ENCODE measurements around the gene ELL2. TPM values are rescaled to one million over a fixed set of nuclear protein-coding genes. Genes with fewer than 3 reads are reported as not detected.
"Not testable (repeated sequence)": the region's sequence is repeated elsewhere in the genome, so short reads cannot be mapped to it uniquely, and the experiment has no call there.

Gene ELL2
- total RNA-seq, 1 donor from 2014 or later: 30.8 TPM

DNA sequence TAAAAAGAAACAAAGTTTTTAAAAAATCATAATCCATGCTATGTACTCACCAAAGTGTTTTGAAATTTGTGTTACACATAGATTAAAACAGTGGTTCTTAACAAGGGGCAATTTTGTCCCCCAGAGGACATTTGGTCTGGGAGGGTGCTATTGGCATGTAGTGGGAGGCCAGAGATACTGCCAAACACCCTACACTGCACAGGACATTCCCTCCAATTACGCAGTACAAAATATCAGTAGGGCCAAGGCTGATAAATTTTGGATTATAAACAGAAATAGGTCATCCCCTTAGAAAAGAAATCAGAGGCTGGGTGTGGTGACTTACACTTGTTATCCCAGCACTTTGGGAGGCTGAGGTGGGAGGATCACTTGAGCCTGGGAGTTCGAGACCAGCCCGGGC is 38.9 kb downstream of the ELL2 start:
- intact Hi-C loops (cut with DNase I): no loop called here
- no peak for DNase-seq

DNA sequence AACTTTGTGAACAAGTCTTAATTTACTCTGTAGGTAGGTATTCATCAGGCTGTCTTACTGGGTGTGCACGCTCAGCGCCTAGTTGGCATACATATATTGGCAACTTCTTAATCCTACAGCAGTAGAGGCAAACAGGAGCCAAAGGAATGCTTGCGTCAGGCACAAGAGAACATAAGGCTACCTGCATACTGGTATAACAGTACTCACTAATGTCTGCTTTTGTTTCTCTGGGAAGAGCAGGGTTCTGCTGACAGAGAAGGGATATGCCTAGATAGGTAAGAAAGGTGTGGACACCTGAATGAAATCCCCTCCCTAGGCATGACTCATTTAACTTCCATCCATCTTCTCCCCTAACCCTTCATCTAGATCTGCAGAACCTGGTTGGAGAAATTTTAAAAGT is 40.1 kb downstream of the ELL2 start:
- DNase-seq: no peak
- intact Hi-C loops (cut with DNase I): no loop called here
- ATAC-seq (ENCODE audit: poor library complexity): no peak

More for the DNA sequence above, 38.9 kb downstream of the ELL2 start:
- no peak for ATAC-seq (ENCODE audit: poor library complexity)

DNA sequence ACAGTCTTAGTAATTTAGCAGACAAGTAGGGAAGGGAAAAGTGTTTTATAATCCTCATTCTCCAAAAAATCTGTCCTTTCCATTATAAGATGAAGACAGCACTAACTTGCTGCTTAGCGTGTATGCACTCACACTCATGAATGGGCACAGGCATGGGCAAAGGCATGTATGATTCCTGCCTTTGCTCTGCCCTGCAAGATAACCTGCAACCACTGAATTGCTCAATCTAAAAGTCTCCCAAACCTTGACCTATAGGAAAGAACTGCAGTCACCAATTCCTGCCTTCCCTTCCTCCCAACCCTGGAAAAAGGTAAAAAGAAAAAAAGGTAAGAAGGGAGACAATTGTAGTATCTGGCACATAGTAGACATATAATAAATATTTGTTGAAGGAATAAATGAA is 40.8 kb downstream of the ELL2 start:
- DNase-seq (no peak), ATAC-seq (ENCODE audit: poor library complexity) (no peak)
- intact Hi-C loops (cut with DNase I): no loop called here

DNA sequence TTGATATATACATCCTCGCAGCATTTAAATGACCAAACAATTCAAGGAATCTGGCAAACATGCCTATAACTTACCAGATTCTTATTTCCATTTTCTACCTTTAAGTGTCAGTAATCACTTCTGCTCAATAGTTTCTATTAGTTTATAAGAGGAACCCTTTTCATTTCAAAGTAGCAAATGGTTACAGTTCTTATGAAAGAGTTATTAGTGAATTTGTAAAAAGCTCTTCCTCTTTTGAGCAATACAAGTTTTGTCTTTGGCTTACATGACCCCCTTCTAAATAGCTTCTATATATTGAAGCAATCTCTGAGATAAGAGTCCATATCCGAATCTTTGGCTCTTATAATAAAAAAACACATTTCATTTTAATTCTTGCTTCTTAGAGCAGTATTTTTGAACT is 42.0 kb downstream of the ELL2 start:
- ATAC-seq (ENCODE audit: poor library complexity) (no peak), DNase-seq (no peak)
- intact Hi-C loops (cut with DNase I): no loop called here

DNA sequence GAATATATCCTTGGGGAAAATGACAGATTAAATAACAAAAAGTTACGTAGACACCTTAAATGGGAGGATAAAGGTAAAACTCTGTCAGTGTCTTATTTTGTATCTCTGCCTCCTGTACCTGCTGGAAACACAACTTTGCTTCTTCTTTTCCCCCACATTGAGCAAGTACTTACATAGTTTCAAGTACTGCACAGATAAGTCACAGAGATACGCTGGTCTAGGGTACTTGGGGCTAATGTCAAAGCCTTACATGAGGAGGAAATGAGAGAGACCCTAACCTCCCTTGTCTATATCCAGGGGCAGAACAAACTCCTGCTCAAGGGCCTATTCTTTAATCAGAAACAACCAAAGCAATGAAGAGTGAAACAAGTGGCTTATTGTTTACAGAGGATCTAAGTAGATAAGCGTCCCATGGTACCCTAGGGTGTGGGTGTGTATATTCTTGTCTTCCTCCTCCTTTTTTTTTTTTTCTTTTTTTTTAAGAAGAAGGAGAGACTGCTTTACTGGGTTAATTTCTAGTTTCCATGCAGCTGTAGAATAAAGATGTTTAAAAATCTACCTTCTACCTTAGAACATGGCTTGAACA is 43.1 kb downstream of the ELL2 start:
- intact Hi-C loops (cut with DNase I): no loop called here
- DNase-seq: no peak
- ATAC-seq (ENCODE audit: poor library complexity): no peak

DNA sequence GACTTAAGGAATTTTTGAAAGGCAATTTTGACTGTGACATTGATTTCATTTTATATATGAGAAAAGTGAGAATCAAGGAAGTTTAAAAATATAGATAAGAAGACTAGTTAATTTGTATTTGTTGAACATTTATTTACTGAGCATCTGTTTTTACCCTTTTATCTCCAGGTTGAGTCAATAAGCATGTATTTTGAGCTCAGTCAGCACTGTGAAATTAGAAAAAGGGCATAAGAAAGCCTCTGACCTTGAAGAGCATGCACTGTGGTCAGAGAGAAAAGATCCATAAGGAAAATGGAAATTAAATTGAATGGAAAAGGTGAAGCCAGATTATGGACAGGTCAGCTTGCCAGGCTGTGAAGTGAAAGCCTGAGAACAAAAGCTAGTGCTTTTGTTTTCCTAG is 44.4 kb downstream of the ELL2 start:
- DNase-seq (no peak), ATAC-seq (ENCODE audit: poor library complexity) (no peak)
- intact Hi-C loops (cut with DNase I): no loop called here

DNA sequence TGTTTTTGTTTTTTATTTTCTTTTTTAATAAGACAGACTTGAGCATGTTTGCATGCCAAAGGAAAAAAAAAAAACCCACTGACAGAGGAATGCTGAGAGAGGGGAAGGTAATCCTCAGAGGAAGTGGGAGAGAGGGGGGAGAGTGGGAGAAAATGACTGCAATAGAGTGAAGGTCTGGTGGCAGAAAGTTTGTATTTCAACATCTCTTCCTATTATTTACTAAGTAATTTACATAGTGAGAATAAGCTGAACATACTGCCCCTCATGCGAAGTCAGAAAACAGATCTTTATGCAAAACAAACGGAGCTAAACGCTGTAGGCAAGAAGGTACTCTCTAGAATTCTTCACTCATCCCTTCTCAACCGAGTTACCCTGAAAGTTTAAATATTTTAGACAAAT is 45.0 kb downstream of the ELL2 start:
- DNase-seq (no peak), ATAC-seq (ENCODE audit: poor library complexity) (no peak)
- intact Hi-C loops (cut with DNase I): no loop called here

DNA sequence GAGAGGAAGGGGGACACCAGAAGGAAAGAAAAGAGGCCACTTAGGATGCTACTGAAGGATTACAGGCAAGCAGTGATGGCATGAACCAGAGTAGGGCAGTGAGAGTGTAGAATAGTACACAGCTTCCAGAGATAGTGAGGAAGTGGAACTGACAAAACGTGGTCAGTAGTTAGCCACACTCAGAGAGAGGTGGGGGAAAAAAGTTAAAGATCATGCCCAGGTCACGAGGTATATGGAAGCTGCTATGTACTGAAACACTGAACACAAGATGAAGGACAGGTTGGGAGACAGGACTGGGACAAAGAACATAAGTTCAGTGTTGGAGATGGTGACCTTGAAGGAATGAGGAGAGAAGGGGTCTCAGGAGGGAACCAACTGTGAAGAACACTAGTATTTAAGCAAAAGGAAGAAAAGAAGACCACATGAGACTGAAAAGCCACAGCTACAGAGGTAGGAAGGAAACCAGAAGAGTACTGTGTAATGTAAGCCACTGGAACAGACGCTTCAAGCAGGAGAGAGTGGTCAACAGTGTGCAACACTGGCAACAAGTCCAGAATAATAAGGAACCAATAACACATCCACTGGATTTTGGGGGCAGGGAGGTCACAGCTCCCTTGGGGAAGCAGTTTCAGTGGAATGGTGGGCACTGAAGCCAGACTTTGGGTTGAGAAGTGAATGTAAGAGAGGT is 45.5 kb downstream of the ELL2 start:
- no peak for ATAC-seq (ENCODE audit: poor library complexity)

DNA sequence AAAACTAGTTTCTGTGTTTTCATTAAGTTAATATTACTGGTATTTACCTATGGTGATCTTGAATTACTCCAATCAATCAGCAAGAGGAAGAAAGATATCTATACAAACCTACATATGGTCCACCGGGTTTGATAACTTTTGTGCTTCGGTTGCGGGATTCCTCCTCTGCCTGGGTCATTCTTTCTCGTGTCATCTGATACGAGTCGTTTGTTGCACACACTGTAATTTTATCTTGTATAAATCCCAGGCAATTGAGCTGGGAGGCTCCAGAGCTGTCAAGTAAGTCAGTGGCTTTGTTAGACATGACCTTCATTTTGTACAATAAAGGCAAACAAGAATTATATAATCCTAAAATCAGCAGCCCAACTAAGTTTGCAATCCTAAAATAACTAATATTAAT is 48.0 kb downstream of the ELL2 start:
- no peak for ATAC-seq (ENCODE audit: poor library complexity)
- intact Hi-C loops (cut with DNase I): no loop called here
- DNase-seq: no peak

More for the DNA sequence above, 45.5 kb downstream of the ELL2 start:
- DNase-seq: no peak
- intact Hi-C loops (cut with DNase I): no loop called here

DNA sequence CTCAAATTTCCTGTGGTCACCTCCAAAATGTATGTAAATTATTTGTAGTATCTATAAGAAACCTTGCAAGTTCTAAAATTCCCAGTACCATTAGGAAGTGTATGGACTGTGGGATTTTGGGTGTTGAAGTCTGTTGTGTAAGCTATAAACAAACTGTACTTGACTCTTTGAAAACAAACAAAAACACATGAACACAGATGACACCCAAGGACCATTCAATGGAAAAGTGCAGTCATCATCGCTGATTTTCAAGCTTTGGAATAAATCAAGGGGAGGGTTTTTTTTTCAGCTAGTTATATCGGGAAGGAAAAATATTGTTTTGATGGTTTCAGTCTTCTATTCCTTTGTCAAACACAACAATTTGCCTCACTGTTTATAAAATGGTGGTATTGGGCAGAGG is 49.6 kb downstream of the ELL2 start:
- ATAC-seq (ENCODE audit: poor library complexity): no peak
- no peak for DNase-seq
- intact Hi-C loops (cut with DNase I): no loop called here

DNA sequence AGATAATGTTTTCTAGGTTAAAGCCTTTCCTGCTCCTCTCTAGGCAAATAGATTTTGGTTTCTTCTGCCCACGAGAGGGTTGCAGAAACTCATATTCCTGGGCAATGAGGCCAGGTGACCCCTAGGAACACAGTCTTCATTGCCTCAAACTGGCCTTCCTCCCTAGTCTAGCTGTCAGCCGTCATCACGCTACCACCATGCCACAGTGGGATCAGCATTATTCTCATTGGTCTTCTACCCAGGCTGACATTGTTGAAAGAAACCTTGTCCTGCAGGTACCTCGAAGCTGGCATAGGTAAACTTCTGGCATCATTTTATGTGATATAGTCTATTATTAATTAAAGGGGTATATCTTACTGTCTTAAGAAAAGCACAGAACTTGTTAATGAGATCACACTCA is 51.1 kb downstream of the ELL2 start:
- no peak for ATAC-seq (ENCODE audit: poor library complexity)
- DNase-seq: no peak
- intact Hi-C loops (cut with DNase I): no loop called here

DNA sequence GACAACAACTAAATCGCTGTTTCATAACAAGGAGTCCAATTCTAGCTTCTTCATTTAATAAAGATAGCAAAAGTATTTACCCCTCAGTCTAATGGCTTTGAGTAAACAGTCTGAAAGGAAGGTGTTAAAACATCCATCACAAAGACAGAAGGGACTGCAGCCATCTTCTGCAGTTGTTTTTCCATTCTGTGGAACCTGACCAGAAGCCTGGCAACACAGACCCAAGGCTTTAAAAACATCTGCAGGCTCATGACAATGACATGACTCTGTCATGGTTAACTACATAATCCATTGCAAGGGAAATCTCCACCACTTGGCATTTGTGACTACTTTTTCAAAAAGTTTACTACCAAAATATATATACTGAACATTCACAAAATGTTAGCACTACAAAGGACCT is 51.9 kb downstream of the ELL2 start:
- intact Hi-C loops (cut with DNase I): loop anchor here (10.0 kb wide), 1 partner anchor 45 kb away; no protein-coding TSS in a partner anchor
- DNase-seq (no peak), ATAC-seq (ENCODE audit: poor library complexity) (no peak)

DNA sequence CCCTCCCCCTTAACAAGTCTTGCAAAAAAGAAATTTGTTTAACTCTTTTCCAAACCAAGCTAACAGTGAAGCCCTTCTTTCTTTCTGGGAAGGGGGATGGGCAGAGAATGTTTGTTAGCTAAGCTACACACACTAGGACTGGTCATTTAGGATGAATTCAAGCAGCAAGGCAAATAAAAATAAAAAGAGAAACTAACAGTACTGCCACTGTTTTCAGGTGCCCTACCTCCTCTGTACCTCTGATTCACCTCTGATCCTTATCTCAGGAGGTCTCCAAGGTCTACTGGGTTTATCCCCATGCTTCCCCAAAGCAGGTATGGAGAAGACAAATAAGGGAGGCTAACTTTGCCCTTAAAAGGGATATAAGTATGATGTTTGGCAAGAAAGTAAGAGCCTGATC is 52.9 kb downstream of the ELL2 start:
- no peak for ATAC-seq (ENCODE audit: poor library complexity)
- intact Hi-C loops (cut with DNase I): loop anchor here (10.0 kb wide), 1 partner anchor 46 kb away; no protein-coding TSS in a partner anchor
- DNase-seq: no peak

DNA sequence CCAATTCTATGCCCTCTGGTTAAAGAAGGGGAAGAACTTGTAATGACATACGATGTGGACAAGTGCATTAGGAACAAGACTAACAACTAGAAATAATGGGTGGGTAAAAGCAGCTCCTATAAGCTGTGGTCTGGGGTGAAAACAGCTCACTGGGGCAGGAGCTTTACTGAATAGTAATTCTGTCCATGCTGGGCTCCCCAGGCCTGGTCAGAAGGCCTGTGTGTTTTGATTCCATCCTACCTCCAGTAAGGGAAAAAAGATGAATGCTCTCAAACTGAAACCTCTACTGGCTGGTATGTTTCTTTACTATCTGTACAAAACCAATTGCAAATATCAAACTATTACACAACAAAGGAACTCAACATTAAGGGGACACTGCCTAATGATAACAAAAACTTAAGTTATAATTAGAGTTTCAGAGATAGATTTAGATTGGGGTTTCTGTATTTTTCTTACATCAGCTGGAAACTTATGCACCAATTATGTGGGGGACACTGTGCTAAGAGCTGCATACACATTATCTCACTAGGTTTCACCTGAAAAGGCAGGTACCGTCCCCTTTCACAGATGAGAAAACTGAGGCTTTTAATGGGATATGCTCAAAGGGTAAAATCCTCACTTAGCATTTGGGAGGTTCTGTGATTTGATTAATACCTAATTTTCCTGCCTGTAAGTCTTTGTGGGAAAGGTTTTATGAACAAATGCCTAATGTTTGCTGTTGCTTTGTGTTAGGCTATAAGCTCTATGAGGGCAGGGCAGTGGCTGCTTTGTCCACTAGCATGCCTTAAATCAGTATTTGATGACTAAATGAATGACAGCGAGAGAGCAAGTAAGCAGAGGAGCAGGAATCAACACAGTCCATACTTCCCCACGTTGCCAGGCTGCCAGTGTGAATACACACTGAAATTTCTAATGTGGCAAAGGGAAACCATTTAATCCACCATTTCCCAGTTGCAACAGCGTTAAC is 53.6 kb downstream of the ELL2 start:
- no peak for ATAC-seq (ENCODE audit: poor library complexity)

DNA sequence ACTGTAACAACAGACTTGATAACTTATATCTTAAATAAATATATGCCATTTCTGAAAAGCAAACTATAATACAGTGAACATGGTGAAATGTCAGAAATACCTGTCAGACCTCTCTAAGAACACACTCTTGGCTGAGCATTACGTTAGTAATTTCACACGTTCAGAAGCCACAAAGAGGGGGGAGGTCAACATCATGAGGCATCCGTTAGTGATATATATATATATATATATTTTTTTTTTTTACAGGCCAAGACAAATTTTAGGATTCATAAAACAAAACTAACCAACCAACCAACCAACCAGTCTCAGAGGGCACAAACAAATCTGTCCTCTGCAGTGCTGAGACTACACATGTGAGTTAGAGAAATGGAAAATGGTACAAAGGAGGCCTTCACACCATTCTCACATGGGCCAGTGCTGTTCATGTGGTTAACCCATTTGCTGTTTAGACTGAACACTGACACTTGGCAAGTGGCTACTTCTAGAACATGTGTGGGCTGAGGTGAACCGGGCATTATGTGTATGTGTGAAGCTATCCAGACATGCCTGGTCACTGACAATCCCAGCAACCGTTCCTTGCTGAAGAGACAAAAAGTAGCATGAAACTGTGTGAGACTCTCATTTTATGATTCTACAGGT is 54.5 kb downstream of the ELL2 start:
- intact Hi-C loops (cut with DNase I): loop anchor here (10.0 kb wide), 1 partner anchor 48 kb away; no protein-coding TSS in a partner anchor
- no peak for DNase-seq
- ATAC-seq (ENCODE audit: poor library complexity): no peak

More for the DNA sequence above, 53.6 kb downstream of the ELL2 start:
- DNase-seq: no peak
- intact Hi-C loops (cut with DNase I): loop anchor here (10.0 kb wide), 1 partner anchor 47 kb away; no protein-coding TSS in a partner anchor

DNA sequence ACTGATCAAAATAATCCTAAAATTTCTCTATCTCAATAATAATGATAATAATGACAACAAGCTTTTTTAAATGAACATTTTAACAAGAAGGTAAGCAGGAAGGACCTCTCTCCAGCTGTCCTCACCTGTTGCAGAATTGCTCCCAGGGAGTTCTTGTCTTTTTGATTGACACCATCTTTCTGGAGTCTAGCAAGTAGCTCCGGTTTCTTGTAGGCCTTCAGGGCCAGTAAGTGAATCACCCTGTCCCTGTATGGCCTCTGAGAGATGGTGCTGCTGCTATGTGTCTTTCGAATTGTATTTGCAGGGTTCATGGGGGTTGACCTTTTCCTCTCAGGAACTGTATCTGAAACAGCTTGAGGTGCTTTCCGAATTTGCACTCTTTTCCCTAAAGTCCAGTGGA is 55.3 kb downstream of the ELL2 start:
- not testable (repeated sequence) for DNase-seq; ATAC-seq (ENCODE audit: poor library complexity)
- intact Hi-C loops (cut with DNase I): loop anchor here (10.0 kb wide), 1 partner anchor 48 kb away; no protein-coding TSS in a partner anchor

DNA sequence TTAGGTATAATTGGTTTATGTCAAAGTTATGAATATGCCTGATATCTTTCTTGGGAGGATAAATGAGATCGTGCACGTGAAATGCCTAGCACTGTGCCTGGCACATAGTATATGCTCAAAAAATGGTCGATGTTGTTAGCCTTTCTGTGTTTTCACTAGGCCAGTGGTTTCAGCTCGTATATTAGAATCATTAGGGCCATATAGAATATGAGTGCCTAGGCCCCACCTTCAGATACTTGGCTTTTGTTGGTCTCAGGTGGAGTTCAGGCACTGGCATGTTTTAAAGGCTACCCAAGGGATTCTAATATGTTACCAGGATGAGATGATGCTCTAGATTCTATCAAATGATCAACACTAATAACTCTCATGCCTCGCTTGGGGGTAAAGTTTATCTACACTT is 56.8 kb downstream of the ELL2 start:
- intact Hi-C loops (cut with DNase I): loop anchor here (10.0 kb wide), 1 partner anchor 50 kb away; no protein-coding TSS in a partner anchor
- ATAC-seq (ENCODE audit: poor library complexity) (no peak), DNase-seq (no peak)

DNA sequence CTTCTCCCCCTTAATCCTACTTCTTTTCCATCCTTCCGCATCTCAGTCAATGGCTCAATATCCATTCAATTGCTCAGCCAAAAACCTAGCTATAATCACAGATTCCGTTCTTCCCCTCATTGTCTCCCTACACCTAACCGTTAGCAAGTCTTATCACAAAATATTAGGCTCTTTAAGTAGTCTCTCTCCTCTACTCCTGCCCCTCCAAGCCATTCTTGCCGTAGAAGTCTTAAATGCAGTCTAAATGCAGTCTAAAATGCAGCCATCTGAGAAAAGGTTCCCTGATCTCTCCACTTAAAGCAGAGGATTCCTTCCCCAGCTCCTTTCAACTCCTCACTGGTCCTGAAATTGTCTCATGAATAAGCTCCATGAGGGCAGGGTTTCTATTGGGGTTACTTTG is 57.8 kb downstream of the ELL2 start:
- intact Hi-C loops (cut with DNase I): loop anchor here (10.0 kb wide), 1 partner anchor 51 kb away; no protein-coding TSS in a partner anchor
- no peak for ATAC-seq (ENCODE audit: poor library complexity)
- DNase-seq: no peak

All from Right ventricle myocardium superior (tissue), 1 donor.